ENCODE data around the gene CRYBG2. TPM values are rescaled to one million over a fixed set of nuclear protein-coding genes. Genes with fewer than 3 reads are reported as not detected.

CRYBG2 gene
- polyA plus RNA-seq, 1 donor (not counting 4 experiments of a cell fraction or from before 2014, with no cell fraction given), result 7.9 TPM

DNA sequence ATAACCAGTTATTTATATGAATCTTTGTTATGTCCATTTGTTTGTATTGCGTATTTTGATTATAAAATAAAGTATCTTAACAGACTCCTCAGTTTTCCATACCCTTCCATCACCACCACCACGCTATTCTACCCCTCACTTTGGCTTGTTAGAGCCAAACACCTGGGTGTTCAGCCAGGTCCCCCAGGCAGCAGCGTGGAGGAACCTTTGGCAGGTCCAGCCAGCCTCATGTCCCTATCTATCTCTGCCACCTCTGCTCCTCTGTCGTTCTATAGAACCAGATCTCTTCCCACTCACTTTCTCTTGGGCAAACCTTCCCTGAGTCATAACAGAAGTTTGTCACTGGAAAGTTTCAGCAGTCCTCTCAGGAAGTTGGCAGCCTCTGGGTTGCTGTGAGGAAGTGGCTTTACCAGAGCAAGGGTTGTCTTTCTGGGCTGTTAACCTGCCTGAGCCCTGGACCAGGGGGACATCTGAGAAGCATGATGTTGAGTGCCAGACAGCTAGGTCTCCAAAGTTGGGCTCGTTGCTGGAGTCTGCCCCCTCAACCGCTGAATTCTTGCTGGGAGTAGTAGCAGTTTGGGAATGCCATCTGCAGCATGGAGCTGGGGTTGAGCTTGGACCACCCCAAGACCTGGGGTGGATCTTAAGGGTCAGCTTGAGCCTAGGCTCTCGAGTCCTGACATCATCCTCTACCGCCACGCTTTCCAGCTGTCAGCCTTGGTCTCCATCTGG is 75.0 kb downstream of the CRYBG2 start:
- Histone ChIP-seq H3K27ac (ENCODE audit: control insufficient read depth, insufficient read depth, low read length) (peak overlapping the region; percentile 95), H3K4me1 (ENCODE audit: control insufficient read depth, extremely low read depth, insufficient read depth, low read length) (peaks cover 77% of the 10 kb centered on the region), H3K9ac (ENCODE audit: control insufficient read depth, extremely low read depth, insufficient read depth, low read length) (peak overlapping the region; percentile 77), H3K27me3 (ENCODE audit: control insufficient read depth, extremely low read depth, insufficient read depth, low read length) (no peaks in the 10 kb centered on the region), H3K4me3 (ENCODE audit: control insufficient read depth in 2 of 3, extremely low read depth in 1 of 3, insufficient read depth in 2 of 3, low read depth in 1 of 3, low read length in 3 of 3) (peak overlapping the region; percentile 75 to 86 (median 78)), H3K4me2 (ENCODE audit: control insufficient read depth, extremely low read depth, insufficient read depth, low read depth, low read length) (peak overlapping the region; percentile 94), H3K9me1 (ENCODE audit: control insufficient read depth, extremely low read depth, insufficient read depth, low read length) (peaks cover 3% of the 10 kb centered on the region), H3K9me3 (ENCODE audit: control insufficient read depth, low read depth, low read length) (no peaks in the 10 kb centered on the region), H4K20me1 (ENCODE audit: control insufficient read depth, extremely low read depth, insufficient read depth, low read length) (peaks cover 10% of the 10 kb centered on the region), H2AFZ (ENCODE audit: control insufficient read depth, low read length) (no peak overlapping the region), H3K79me2 (ENCODE audit: control insufficient read depth, insufficient read depth, low read length) (peaks cover 21% of the 10 kb centered on the region), H3K36me3 (ENCODE audit: control insufficient read depth in 2 of 2, extremely low read depth in 1 of 2, insufficient read depth in 2 of 2, low read length in 2 of 2) (peaks cover 15 to 29% of the 10 kb centered on the region in 2 experiments)
- FAIRE-seq (peak; percentile 5), DNase-seq (ENCODE audit: low read depth, low spot score) (no peak)
- TF ChIP-seq, protein P1, sequence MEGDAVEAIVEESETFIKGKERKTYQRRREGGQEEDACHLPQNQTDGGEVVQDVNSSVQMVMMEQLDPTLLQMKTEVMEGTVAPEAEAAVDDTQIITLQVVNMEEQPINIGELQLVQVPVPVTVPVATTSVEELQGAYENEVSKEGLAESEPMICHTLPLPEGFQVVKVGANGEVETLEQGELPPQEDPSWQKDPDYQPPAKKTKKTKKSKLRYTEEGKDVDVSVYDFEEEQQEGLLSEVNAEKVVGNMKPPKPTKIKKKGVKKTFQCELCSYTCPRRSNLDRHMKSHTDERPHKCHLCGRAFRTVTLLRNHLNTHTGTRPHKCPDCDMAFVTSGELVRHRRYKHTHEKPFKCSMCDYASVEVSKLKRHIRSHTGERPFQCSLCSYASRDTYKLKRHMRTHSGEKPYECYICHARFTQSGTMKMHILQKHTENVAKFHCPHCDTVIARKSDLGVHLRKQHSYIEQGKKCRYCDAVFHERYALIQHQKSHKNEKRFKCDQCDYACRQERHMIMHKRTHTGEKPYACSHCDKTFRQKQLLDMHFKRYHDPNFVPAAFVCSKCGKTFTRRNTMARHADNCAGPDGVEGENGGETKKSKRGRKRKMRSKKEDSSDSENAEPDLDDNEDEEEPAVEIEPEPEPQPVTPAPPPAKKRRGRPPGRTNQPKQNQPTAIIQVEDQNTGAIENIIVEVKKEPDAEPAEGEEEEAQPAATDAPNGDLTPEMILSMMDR (optimal IDR thresholded peaks at IDR 0.05 in 1 of 3, IDR thresholded peaks at IDR 0.05 in 1 of 3, conservative IDR thresholded peaks at IDR 0.05 in 1 of 3; ENCODE audit: extremely low read depth in 1 of 3, insufficient read depth in 2 of 3, low read length in 3 of 3), result no peak
- no peak for TF ChIP-seq EZH2 (IDR thresholded peaks at IDR 0.05; ENCODE audit: low read length)
- dilution Hi-C loops (cut with MboI; ENCODE audit: extremely low pct_ligation_motif_present, low sequenced_read_pairs), result no loop called here

DNA sequence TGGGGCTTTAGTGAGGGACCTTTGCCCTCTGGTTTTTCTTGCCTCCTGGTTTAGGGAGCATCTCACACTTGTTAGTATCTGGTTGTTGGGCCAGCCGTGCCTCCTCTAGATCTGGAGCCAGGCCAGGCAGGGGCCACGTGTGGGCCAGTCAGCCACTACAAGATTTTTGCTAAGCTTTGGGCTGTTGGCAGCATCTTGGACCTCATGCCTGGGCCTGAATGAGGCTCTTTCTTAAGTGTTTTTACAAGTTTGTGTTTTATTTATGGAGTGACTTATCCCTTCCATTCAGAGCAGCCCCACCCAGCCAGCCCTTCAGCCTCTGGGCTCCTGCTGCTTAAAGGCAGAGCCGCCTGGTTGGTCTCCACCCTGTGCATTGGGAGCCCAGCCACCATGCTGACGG is 75.6 kb downstream of the CRYBG2 start:
- Histone ChIP-seq H3K27me3 (ENCODE audit: control insufficient read depth, extremely low read depth, insufficient read depth, low read length) (no peaks in the 10 kb centered on the region), H3K9ac (ENCODE audit: control insufficient read depth, extremely low read depth, insufficient read depth, low read length) (peak overlapping the region; percentile 77), H3K36me3 (ENCODE audit: control insufficient read depth in 2 of 2, extremely low read depth in 1 of 2, insufficient read depth in 2 of 2, low read length in 2 of 2) (peaks cover 14 to 27% of the 10 kb centered on the region in 2 experiments), H3K4me3 (ENCODE audit: control insufficient read depth in 2 of 3, extremely low read depth in 1 of 3, insufficient read depth in 2 of 3, low read depth in 1 of 3, low read length in 3 of 3) (no peak overlapping the region), H3K4me1 (ENCODE audit: control insufficient read depth, extremely low read depth, insufficient read depth, low read length) (peaks cover 73% of the 10 kb centered on the region), H2AFZ (ENCODE audit: control insufficient read depth, low read length) (no peak overlapping the region), H3K79me2 (ENCODE audit: control insufficient read depth, insufficient read depth, low read length) (peaks cover 21% of the 10 kb centered on the region), H3K9me1 (ENCODE audit: control insufficient read depth, extremely low read depth, insufficient read depth, low read length) (peaks cover 3% of the 10 kb centered on the region), H4K20me1 (ENCODE audit: control insufficient read depth, extremely low read depth, insufficient read depth, low read length) (peaks cover 10% of the 10 kb centered on the region), H3K4me2 (ENCODE audit: control insufficient read depth, extremely low read depth, insufficient read depth, low read depth, low read length) (peak overlapping the region; percentile 94), H3K9me3 (ENCODE audit: control insufficient read depth, low read depth, low read length) (no peaks in the 10 kb centered on the region), H3K27ac (ENCODE audit: control insufficient read depth, insufficient read depth, low read length) (peak overlapping the region; percentile 95)
- dilution Hi-C loops (cut with MboI; ENCODE audit: extremely low pct_ligation_motif_present, low sequenced_read_pairs), result no loop called here
- peak; percentile 66 for FAIRE-seq
- no peak for TF ChIP-seq EZH2 (IDR thresholded peaks at IDR 0.05; ENCODE audit: low read length)
- TF ChIP-seq, protein P1 (optimal IDR thresholded peaks at IDR 0.05 in 1 of 3, IDR thresholded peaks at IDR 0.05 in 1 of 3, conservative IDR thresholded peaks at IDR 0.05 in 1 of 3; ENCODE audit: extremely low read depth in 1 of 3, insufficient read depth in 2 of 3, low read length in 3 of 3), result no peak
- DNase-seq (ENCODE audit: low read depth, low spot score), result peak; percentile 59
